PC-9 (cell line): ENCODE results near the gene DAND5. TPM values are rescaled to one million over a fixed set of nuclear protein-coding genes. Genes with fewer than 3 reads are reported as not detected.

Source experiments
- BruUV-seq: library from RNA; stranded (reverse); fragments of 400-500 nt; replicated peaks from 2 replicates; lab custom pipeline; 2021; lab: Mats Ljungman, UMichigan
- CTCF ChIA-PET: fragments of 300-600 bp; sonication (Branson Sonifier 250); formaldehyde crosslinking; loops from one replicate; lab custom pipeline; 2022; ENCODE audit warnings: antibody characterized with exemption; lab: Charles Lee
- POLR2A ChIA-PET: fragments of 300-600 bp; sonication (Branson Sonifier 250); formaldehyde crosslinking; loops from one replicate; lab custom pipeline; 2022; ENCODE audit warnings: antibody characterized with exemption; ENCODE audit not compliant: unreplicated experiment; lab: Charles Lee
- DNase-seq, 2 experiments: peaks; one replicate each; pipeline versions ENCODE4 v3.0.0 to v3.0.0-alpha.2; 2015 to 2022; ENCODE audit warnings: mixed read lengths in 1 of 2
- H2AFZ ChIP-seq: fragments of 200-600 bp; sonication (generic); 2 replicates; pipeline ENCODE4 v1.8.1; 2017; ENCODE audit warnings: antibody characterized with exemption
- H3F3A ChIP-seq: fragments of 200-600 bp; sonication (generic); 2 replicates; pipeline ENCODE4 v1.8.1; 2017; ENCODE audit warnings: antibody characterized with exemption, mild to moderate bottlenecking, low read depth; ENCODE audit not compliant: insufficient read depth
- H3K27ac ChIP-seq: fragments of 200-600 bp; sonication (generic); 2 replicates; pipeline ENCODE4 v1.6.1; 2016; ENCODE audit warnings: mixed run types
- H3K27me3 ChIP-seq: fragments of 200-600 bp; sonication (generic); 2 replicates; pipeline ENCODE4 v1.6.1; 2016; ENCODE audit warnings: low read depth, mixed run types; ENCODE audit not compliant: insufficient read depth
- H3K36me3 ChIP-seq: fragments of 200-600 bp; sonication (generic); 2 replicates; pipeline ENCODE4 v1.6.1; 2016; ENCODE audit warnings: low read depth, mixed run types
- H3K4me1 ChIP-seq: fragments of 200-600 bp; sonication (generic); replicated peaks from 2 replicates; pipeline ENCODE4 v1.6.1; 2016; ENCODE audit warnings: mixed run types; ENCODE audit not compliant: insufficient read depth
- H3K4me2 ChIP-seq: fragments of 200-600 bp; sonication (generic); 2 replicates; pipeline ENCODE4 v1.6.1; 2017; ENCODE audit warnings: mixed run types
- H3K4me3 ChIP-seq: fragments of 200-600 bp; sonication (generic); 2 replicates; pipeline ENCODE4 v1.6.1; 2016; ENCODE audit warnings: mixed run types
- H3K79me2 ChIP-seq: fragments of 200-600 bp; sonication (generic); 2 replicates; pipeline ENCODE4 v1.6.1; 2017; ENCODE audit warnings: low read depth, mixed run types
- H3K9me2 ChIP-seq: fragments of 200-600 bp; sonication (generic); 2 replicates; pipeline ENCODE4 v1.8.1; 2017; ENCODE audit warnings: mild to moderate bottlenecking; ENCODE audit not compliant: insufficient read depth
- H3K9me3 ChIP-seq: fragments of 200-600 bp; sonication (generic); 2 replicates; pipeline ENCODE4 v1.8.1; 2016; ENCODE audit warnings: low read depth; ENCODE audit not compliant: insufficient read depth
- H4K20me1 ChIP-seq: fragments of 200-600 bp; sonication (generic); 2 replicates; pipeline ENCODE4 v1.8.1; 2017; ENCODE audit not compliant: insufficient read depth
- CTCF ChIP-seq: fragments of 200-600 bp; sonication (generic); conservative IDR thresholded peaks from 2 replicates; pipeline ENCODE4 v1.6.1; 2017; ENCODE audit warnings: mixed run types, antibody characterized with exemption, mild to moderate bottlenecking, moderate library complexity
- EZH2 ChIP-seq: fragments of 200-600 bp; sonication (generic); IDR thresholded peaks from 2 replicates; pipeline ENCODE4 v1.8.0; 2017; ENCODE audit warnings: antibody characterized with exemption, low read depth
- intact Hi-C: fragments of 100-400 bp; cut with micrococcal nuclease; formaldehyde crosslinking; loops from one replicate; pipeline ENCODE4 v1.10.0; 2022; ENCODE audit not compliant: unreplicated experiment
- total RNA-seq: library from RNA; stranded (reverse); gene quantifications from 2 replicates; pipeline ENCODE4 v1.2.3, GENCODE V29; 2021

The DAND5 gene
- total RNA-seq, 1 experiment from 2014 or later: 0.20 TPM

- Histone ChIP-seq H3K4me1 (peaks cover 6% of the 10 kb centered on the region), H3K9me2 (no peaks in the 10 kb centered on the region), H3F3A (peaks cover 23% of the 10 kb centered on the region; the same call in 1 of the 2 replicates), H4K20me1 (no peaks in the 10 kb centered on the region), H3K27me3 (peaks cover 12% of the 10 kb centered on the region), H3K4me3 (no peak overlapping the region), H3K36me3 (no peaks in the 10 kb centered on the region), H3K9me3 (no peaks in the 10 kb centered on the region), H3K79me2 (no peaks in the 10 kb centered on the region), H3K4me2 (no peak overlapping the region), H3K27ac (no peak overlapping the region), H2AFZ (no peak overlapping the region)
- ChIA-PET CTCF (no interaction called here), POLR2A (no interaction called here)
- intact Hi-C loops: no loop called here
- TF ChIP-seq CTCF: no peak
- TF ChIP-seq EZH2: no peak
- DNase-seq: no peak
- no TSS peak for BruUV-seq
These were observed 21.1 kb downstream of the DAND5 start for GRCh38 chr19:12990431-12990830.

GRCh38 chr19:12990853-12991252 lies 21.5 kb downstream of the DAND5 start:
- peaks cover 5% of the 10 kb centered on the region; the same call in 1 of the 2 replicates for H3K4me1 ChIP-seq
- no peaks in the 10 kb centered on the region for H3K36me3 ChIP-seq
- no peaks in the 10 kb centered on the region for H3K9me3 ChIP-seq
- no peak overlapping the region for H3K27ac ChIP-seq
- no peaks in the 10 kb centered on the region for H3K79me2 ChIP-seq
- no peak overlapping the region for H3K4me2 ChIP-seq
- H4K20me1 ChIP-seq: no peaks in the 10 kb centered on the region
- ChIA-PET POLR2A (no interaction called here), CTCF (no interaction called here)
- no peak overlapping the region for H3K4me3 ChIP-seq
- TF ChIP-seq CTCF: no peak
- no peak for TF ChIP-seq EZH2
- H2AFZ ChIP-seq: no peak overlapping the region
- BruUV-seq: no TSS peak
- peaks cover 12% of the 10 kb centered on the region for H3K27me3 ChIP-seq
- H3F3A ChIP-seq: peaks cover 20% of the 10 kb centered on the region; the same call in 1 of the 2 replicates
- intact Hi-C loops: no loop called here
- no peaks in the 10 kb centered on the region for H3K9me2 ChIP-seq
- DNase-seq: no peak

- Histone ChIP-seq H3K27me3 (peaks cover 17% of the 10 kb centered on the region), H3F3A (peaks cover 20% of the 10 kb centered on the region; the same call in 1 of the 2 replicates), H3K4me1 (peaks cover 5% of the 10 kb centered on the region; the same call in 1 of the 2 replicates), H3K4me3 (no peak overlapping the region), H3K9me3 (no peaks in the 10 kb centered on the region), H2AFZ (no peak overlapping the region), H4K20me1 (no peaks in the 10 kb centered on the region), H3K27ac (no peak overlapping the region), H3K36me3 (no peaks in the 10 kb centered on the region), H3K79me2 (no peaks in the 10 kb centered on the region), H3K4me2 (no peak overlapping the region), H3K9me2 (no peaks in the 10 kb centered on the region)
- POLR2A ChIA-PET: no interaction called here
- no TSS peak for BruUV-seq
- TF ChIP-seq EZH2 (no peak), CTCF (no peak)
- intact Hi-C loops: no loop called here
- DNase-seq: no peak
- CTCF ChIA-PET: no interaction called here
These were observed 21.9 kb downstream of the DAND5 start for GRCh38 chr19:12991296-12991695.
